Mucosa of rectum (tissue), 2 donors: Measurements from ENCODE around the gene HEMK1.

Experiments used
- H3K27ac ChIP-seq, 2 donors: one replicate each; pipeline ENCODE4 v1.7.0; 2013; ENCODE audit warnings: inconsistent platforms in 2 of 2, low read depth in 2 of 2, low read length in 2 of 2
- H3K27me3 ChIP-seq, 2 donors: one replicate each; pipeline ENCODE4 v1.7.0; 2013; ENCODE audit warnings: low read length in 2 of 2; ENCODE audit not compliant: control insufficient read depth in 2 of 2, insufficient read depth in 2 of 2
- H3K36me3 ChIP-seq, 2 donors: one replicate each; pipeline ENCODE4 v1.7.0; 2013; ENCODE audit warnings: low read length in 2 of 2; ENCODE audit not compliant: control insufficient read depth in 2 of 2, insufficient read depth in 2 of 2
- H3K4me1 ChIP-seq, 2 donors: one replicate each; pipeline ENCODE4 v1.7.0; 2013; ENCODE audit warnings: low read length in 2 of 2, mild to moderate bottlenecking in 1 of 2; ENCODE audit not compliant: control insufficient read depth in 2 of 2, insufficient read depth in 2 of 2
- H3K4me3 ChIP-seq, 2 donors: one replicate each; pipeline ENCODE4 v1.7.0; 2013; ENCODE audit warnings: low read length in 2 of 2
- H3K9ac ChIP-seq, 2 donors: one replicate each; pipeline ENCODE4 v1.7.0; 2013; ENCODE audit warnings: low read length in 2 of 2, low read depth in 1 of 2, mild to moderate bottlenecking in 1 of 2
- H3K9me3 ChIP-seq, 2 donors: one replicate each; pipeline ENCODE4 v1.7.0; 2013; ENCODE audit warnings: low read length in 2 of 2; ENCODE audit not compliant: control insufficient read depth in 2 of 2
- donor health status: healthy.
- donor health status: Normal muscosa, but diverticular disease.

HEMK1 gene

GRCh38 chr3:50622881-50623280 is 53.6 kb downstream of the HEMK1 start:
- peaks cover 0 to 8% of the 10 kb centered on the region in 2 donors for H3K36me3 ChIP-seq
- no peaks in the 10 kb centered on the region for H3K9me3 ChIP-seq
- no peaks in the 10 kb centered on the region for H3K27me3 ChIP-seq
- no peak overlapping the region for H3K27ac ChIP-seq
- H3K9ac ChIP-seq: no peak overlapping the region
- peaks cover 18 to 26% of the 10 kb centered on the region in 2 donors for H3K4me1 ChIP-seq
- no peak overlapping the region for H3K4me3 ChIP-seq

- no peak overlapping the region for H3K9ac ChIP-seq
- H3K27me3 ChIP-seq: no peaks in the 10 kb centered on the region
- H3K9me3 ChIP-seq: no peaks in the 10 kb centered on the region
- H3K4me3 ChIP-seq: peak overlapping the region in 1 of 2 donors; percentile 32
- peaks cover 15 to 22% of the 10 kb centered on the region in 2 donors for H3K4me1 ChIP-seq
- peaks cover 0 to 8% of the 10 kb centered on the region in 2 donors for H3K36me3 ChIP-seq
- H3K27ac ChIP-seq: peak overlapping the region in 1 of 2 donors; percentile 11
Observed at GRCh38 chr3:50623840-50624474, 54.6 kb downstream of the HEMK1 start.

GRCh38 chr3:50624634-50625033 is 55.3 kb downstream of the HEMK1 start:
- Histone ChIP-seq H3K9me3 (no peaks in the 10 kb centered on the region), H3K27ac (no peak overlapping the region), H3K4me3 (peak overlapping the region in 1 of 2 donors; percentile 29), H3K9ac (no peak overlapping the region), H3K27me3 (no peaks in the 10 kb centered on the region), H3K36me3 (peaks cover 0 to 8% of the 10 kb centered on the region in 2 donors), H3K4me1 (peaks cover 15 to 22% of the 10 kb centered on the region in 2 donors)

GRCh38 chr3:50625231-50626182 is 56.2 kb downstream of the HEMK1 start:
- Histone ChIP-seq H3K27ac (no peak overlapping the region), H3K36me3 (peaks cover 0 to 4% of the 10 kb centered on the region in 2 donors), H3K4me1 (peaks cover 21% of the 10 kb centered on the region in 2 donors), H3K4me3 (no peak overlapping the region), H3K9ac (no peak overlapping the region), H3K27me3 (no peaks in the 10 kb centered on the region), H3K9me3 (no peaks in the 10 kb centered on the region)

GRCh38 chr3:50626401-50626800 is 57.1 kb downstream of the HEMK1 start:
- Histone ChIP-seq H3K27me3 (no peaks in the 10 kb centered on the region), H3K36me3 (peaks cover 0 to 2% of the 10 kb centered on the region in 2 donors), H3K4me3 (no peak overlapping the region), H3K4me1 (peaks cover 18 to 21% of the 10 kb centered on the region in 2 donors), H3K27ac (no peak overlapping the region), H3K9me3 (no peaks in the 10 kb centered on the region), H3K9ac (no peak overlapping the region)

- no peak overlapping the region for H3K4me3 ChIP-seq
- no peak overlapping the region for H3K27ac ChIP-seq
- H3K4me1 ChIP-seq: peaks cover 18 to 21% of the 10 kb centered on the region in 2 donors
- peaks cover 0 to 1% of the 10 kb centered on the region in 2 donors for H3K36me3 ChIP-seq
- no peaks in the 10 kb centered on the region for H3K9me3 ChIP-seq
- no peak overlapping the region for H3K9ac ChIP-seq
- H3K27me3 ChIP-seq: no peaks in the 10 kb centered on the region
Observed at GRCh38 chr3:50627407-50628051, 58.2 kb downstream of the HEMK1 start.

GRCh38 chr3:50628601-50629000 is 59.3 kb downstream of the HEMK1 start:
- H3K27ac ChIP-seq: no peak overlapping the region
- H3K9me3 ChIP-seq: no peaks in the 10 kb centered on the region
- H3K4me3 ChIP-seq: no peak overlapping the region
- peaks cover 15 to 24% of the 10 kb centered on the region in 2 donors for H3K4me1 ChIP-seq
- H3K9ac ChIP-seq: no peak overlapping the region
- no peaks in the 10 kb centered on the region for H3K27me3 ChIP-seq
- no peaks in the 10 kb centered on the region for H3K36me3 ChIP-seq

- Histone ChIP-seq H3K4me1 (peaks cover under 1 to 14% of the 10 kb centered on the region in 2 donors), H3K27me3 (no peaks in the 10 kb centered on the region), H3K9me3 (no peaks in the 10 kb centered on the region), H3K4me3 (no peak overlapping the region), H3K36me3 (peaks cover 0 to 3% of the 10 kb centered on the region in 2 donors), H3K9ac (no peak overlapping the region), H3K27ac (no peak overlapping the region)
Observed at GRCh38 chr3:50630394-50630793, 61.1 kb downstream of the HEMK1 start.

GRCh38 chr3:50630877-50631276 is 61.6 kb downstream of the HEMK1 start:
- Histone ChIP-seq H3K36me3 (peaks cover 0 to 3% of the 10 kb centered on the region in 2 donors), H3K27ac (no peak overlapping the region), H3K27me3 (no peaks in the 10 kb centered on the region), H3K4me1 (peaks cover 0 to 11% of the 10 kb centered on the region in 2 donors), H3K4me3 (no peak overlapping the region), H3K9me3 (no peaks in the 10 kb centered on the region), H3K9ac (no peak overlapping the region)

GRCh38 chr3:50632450-50632849 is 63.1 kb downstream of the HEMK1 start:
- peaks cover 0 to 3% of the 10 kb centered on the region in 2 donors for H3K36me3 ChIP-seq
- H3K9me3 ChIP-seq: no peaks in the 10 kb centered on the region
- no peaks in the 10 kb centered on the region for H3K27me3 ChIP-seq
- H3K4me3 ChIP-seq: no peak overlapping the region
- no peak overlapping the region for H3K9ac ChIP-seq
- H3K4me1 ChIP-seq: peaks cover 0 to 17% of the 10 kb centered on the region in 2 donors
- no peak overlapping the region for H3K27ac ChIP-seq
